IMR-90 (cell line): Measurements from ENCODE around the gene CD34. TPM values are rescaled to one million over a fixed set of nuclear protein-coding genes. Genes with fewer than 3 reads are reported as not detected.

Experiments
- ATAC-seq: fragments of 200-7000 bp; cut with Tn5 transposase; 2 replicates; pipeline ENCODE4 v1.9.1; 2020; ENCODE audit warnings: low read depth, mild to moderate bottlenecking, moderate library complexity
- BruUV-seq: library from RNA; stranded (reverse); fragments of 400-500 nt; replicated peaks from 2 replicates; lab custom pipeline; 2021; lab: Mats Ljungman, UMichigan
- CTCF ChIA-PET: fragments of 300-600 bp; formaldehyde crosslinking; extraction: SDS; loops from one replicate; lab custom pipeline; 2021; ENCODE audit warnings: antibody characterized with exemption; lab: Yijun Ruan, JAX
- POLR2A ChIA-PET: fragments of 300-600 bp; sonication (Branson Sonifier 250); formaldehyde crosslinking; loops from one replicate; lab custom pipeline; 2022; ENCODE audit warnings: antibody characterized with exemption; ENCODE audit not compliant: unreplicated experiment; lab: Charles Lee
- DNase-seq: peaks from one replicate; pipeline ENCODE4 v3.0.0; 2013
- H2AFZ ChIP-seq: replicated peaks from 2 replicates; pipeline ENCODE3; 2013; ENCODE audit warnings: low read length, mild to moderate bottlenecking; ENCODE audit not compliant: poor library complexity
- H2AK5ac ChIP-seq: 2 replicates; pipeline ENCODE4 v1.6.1; 2013; ENCODE audit warnings: low read depth, low read length, inconsistent platforms
- H2AK9ac ChIP-seq: replicated peaks from 2 replicates; pipeline ENCODE3; 2013; ENCODE audit warnings: mild to moderate bottlenecking, low read depth, low read length, moderate library complexity; ENCODE audit not compliant: poor library complexity
- H2BK120ac ChIP-seq: 2 replicates; pipeline ENCODE4 v1.6.1; 2013; ENCODE audit warnings: low read depth, low read length, inconsistent platforms
- H2BK15ac ChIP-seq: 3 replicates; pipeline ENCODE4 v1.6.1; 2013; ENCODE audit warnings: low read depth, low read length, inconsistent platforms
- H2BK20ac ChIP-seq: 2 replicates; pipeline ENCODE4 v1.6.1; 2013; ENCODE audit warnings: low read depth, mild to moderate bottlenecking, inconsistent platforms, low read length, moderate library complexity
- H2BK5ac ChIP-seq: 2 replicates; pipeline ENCODE4 v1.6.1; 2013; ENCODE audit warnings: mild to moderate bottlenecking, low read depth, low read length, inconsistent platforms; ENCODE audit not compliant: poor library complexity, severe bottlenecking
- H3K14ac ChIP-seq: replicated peaks from 2 replicates; pipeline ENCODE4 v1.6.1; 2013; ENCODE audit warnings: low read depth, low read length, inconsistent platforms
- H3K18ac ChIP-seq: 2 replicates; pipeline ENCODE4 v1.6.1; 2013; ENCODE audit warnings: low read depth, low read length, control low read depth
- H3K23ac ChIP-seq: 2 replicates; pipeline ENCODE4 v1.6.1; 2013; ENCODE audit warnings: low read depth, low read length, inconsistent platforms
- H3K27ac ChIP-seq: 2 replicates; pipeline ENCODE4 v1.5.1; 2013; ENCODE audit warnings: mild to moderate bottlenecking, control low read depth, low read length; ENCODE audit not compliant: insufficient read depth
- H3K27me3 ChIP-seq: 2 replicates; pipeline ENCODE4 v1.6.1; 2013; ENCODE audit warnings: low read length; ENCODE audit not compliant: control insufficient read depth, insufficient read depth
- H3K36me3 ChIP-seq: 2 replicates; pipeline ENCODE4 v1.6.1; 2013; ENCODE audit warnings: low read length, mixed read lengths; ENCODE audit not compliant: control insufficient read depth, insufficient read depth
- H3K4ac ChIP-seq: 2 replicates; pipeline ENCODE4 v1.6.1; 2013; ENCODE audit warnings: low read depth, low read length, inconsistent platforms
- H3K4me1 ChIP-seq: 2 replicates; pipeline ENCODE4 v1.6.1; 2013; ENCODE audit warnings: low read length, mixed read lengths; ENCODE audit not compliant: control insufficient read depth, insufficient read depth
- H3K4me2 ChIP-seq: 2 replicates; pipeline ENCODE4 v1.6.1; 2013; ENCODE audit warnings: low read depth, mild to moderate bottlenecking, control low read depth, low read length, moderate library complexity
- H3K4me3 ChIP-seq: 2 replicates; pipeline ENCODE4 v1.5.1; 2013; ENCODE audit warnings: low read depth, mild to moderate bottlenecking, control low read depth, low read length, moderate library complexity; ENCODE audit not compliant: insufficient read depth
- H3K56ac ChIP-seq: 2 replicates; pipeline ENCODE4 v1.6.1; 2013; ENCODE audit warnings: low read length, inconsistent platforms; ENCODE audit not compliant: insufficient read depth; ENCODE audit errors: extremely low read depth
- H3K79me1 ChIP-seq, 2 experiments: 2 replicates each; pipeline ENCODE4 v1.6.1; 2013; ENCODE audit warnings: low read length in 2 of 2, inconsistent platforms in 1 of 2, low read depth in 1 of 2
- H3K9ac ChIP-seq: 2 replicates; pipeline ENCODE4 v1.6.1; 2013; ENCODE audit warnings: low read depth, low read length, control low read depth
- H3K9me1 ChIP-seq: 2 replicates; pipeline ENCODE4 v1.6.1; 2013; ENCODE audit warnings: low read length, inconsistent platforms; ENCODE audit not compliant: insufficient read depth
- H3K9me3 ChIP-seq: 2 replicates; pipeline ENCODE4 v1.6.1; 2013; ENCODE audit warnings: low read length; ENCODE audit not compliant: control insufficient read depth, insufficient read depth
- H4K20me1 ChIP-seq: 2 replicates; pipeline ENCODE4 v1.6.1; 2013; ENCODE audit warnings: low read length, inconsistent platforms; ENCODE audit not compliant: insufficient read depth
- H4K5ac ChIP-seq: 2 replicates; pipeline ENCODE4 v1.6.1; 2013; ENCODE audit warnings: mild to moderate bottlenecking, low read depth, low read length, control low read depth
- H4K8ac ChIP-seq, 2 experiments: 2 replicates each; pipeline ENCODE4 v1.6.1; 2013; ENCODE audit warnings: low read depth in 2 of 2, low read length in 2 of 2, control low read depth in 1 of 2, inconsistent platforms in 1 of 2
- H4K91ac ChIP-seq: 2 replicates; pipeline ENCODE4 v1.6.1; 2013; ENCODE audit warnings: low read depth, low read length, inconsistent platforms; ENCODE audit not compliant: insufficient read depth
- BHLHE40 ChIP-seq: fragments of 150-350 bp; IDR thresholded peaks from 2 replicates; pipeline ENCODE4 v1.6.1; 2016; ENCODE audit warnings: mild to moderate bottlenecking, low read depth, low read length
- CEBPB ChIP-seq: IDR thresholded peaks from 2 replicates; pipeline ENCODE4 v1.6.1; 2012; ENCODE audit warnings: low read depth, low read length, improper control_type of control experiment
- CHD1 ChIP-seq: IDR thresholded peaks from 2 replicates; pipeline ENCODE4 v1.6.1; 2012; ENCODE audit warnings: low read depth, low read length, improper control_type of control experiment
- CTCF ChIP-seq: conservative IDR thresholded peaks from 2 replicates; pipeline ENCODE4 v1.5.1; 2012; ENCODE audit warnings: mild to moderate bottlenecking, low read depth, low read length, improper control_type of control experiment
- ELK1 ChIP-seq: fragments of 150-350 bp; IDR thresholded peaks from 2 replicates; pipeline ENCODE4 v1.6.1; 2016; ENCODE audit warnings: low read depth, mild to moderate bottlenecking, low read length, moderate library complexity, borderline replicate concordance
- MAFK ChIP-seq: IDR thresholded peaks from 2 replicates; pipeline ENCODE4 v1.6.1; 2012; ENCODE audit warnings: low read depth, low read length, improper control_type of control experiment
- MAZ ChIP-seq: IDR thresholded peaks from 2 replicates; pipeline ENCODE4 v1.6.1; 2012; ENCODE audit warnings: low read depth, mild to moderate bottlenecking, low read length, improper control_type of control experiment, moderate library complexity, borderline replicate concordance
- MXI1 ChIP-seq: IDR thresholded peaks from 2 replicates; pipeline ENCODE4 v1.6.1; 2012; ENCODE audit warnings: low read depth, mild to moderate bottlenecking, low read length, moderate library complexity, borderline replicate concordance
- NFE2L2 ChIP-seq: fragments of 150-350 bp; IDR thresholded peaks from 2 replicates; pipeline ENCODE4 v1.6.1; 2016; ENCODE audit warnings: low read depth, mild to moderate bottlenecking, low read length
- POLR2A ChIP-seq: IDR thresholded peaks from 2 replicates; pipeline ENCODE4 v1.6.1; 2012; ENCODE audit warnings: mild to moderate bottlenecking, low read depth, low read length
- RAD21 ChIP-seq: IDR thresholded peaks from 2 replicates; pipeline ENCODE4 v1.6.1; 2012; ENCODE audit warnings: low read length, improper control_type of control experiment
- RFX5 ChIP-seq: IDR thresholded peaks from 2 replicates; pipeline ENCODE4 v1.8.0; 2012; ENCODE audit warnings: low read depth, mild to moderate bottlenecking, low read length, moderate library complexity
- SMC3 ChIP-seq: fragments of 150-350 bp; IDR thresholded peaks from 2 replicates; pipeline ENCODE4 v1.6.1; 2016; ENCODE audit warnings: low read depth, mild to moderate bottlenecking, antibody characterized with exemption, low read length, moderate library complexity
- WGBS, 2 experiments: methylation state at CpG; one replicate each; pipeline versions ENCODE4 v1.1.5 to v1.1.7; 2013; ENCODE audit warnings: missing lambda C conversion rate in 2 of 2; ENCODE audit not compliant: insufficient read length in 1 of 2; ENCODE audit errors: extremely low coverage in 2 of 2; 5-methylcytosine and 5-hydroxymethylcytosine counted together
- dilution Hi-C: fragments of 300-500 bp; cut with HindIII; formaldehyde crosslinking; loops from one replicate; pipeline ENCODE4 v1.14.3; 2018; ENCODE audit warnings: low sequenced_read_pairs; ENCODE audit not compliant: unreplicated experiment
- in situ Hi-C: fragments of 300-500 bp; cut with MboI; formaldehyde crosslinking; loops from 3 replicates; pipeline ENCODE4 v1.14.3; 2019; ENCODE audit warnings: low sequenced_read_pairs, inconsistent platforms, mixed read lengths
- intact Hi-C: fragments of 100-400 bp; cut with micrococcal nuclease; formaldehyde crosslinking; loops from 2 replicates; pipeline ENCODE4 v1.10.0; 2022
- polyA plus RNA-seq, 3 experiments: library from polyadenylated mRNA; depleted of rRNA; stranded (reverse); fragments of >200 nt; gene quantifications; 2 replicates each; pipeline ENCODE4 v1.2.3, GENCODE V29; 2012; ENCODE audit warnings: low replicate concordance in 1 of 3
- total RNA-seq: library from RNA; depleted of rRNA; stranded (reverse); fragments of >200 nt; gene quantifications from 2 replicates; pipeline ENCODE4 v1.2.3, GENCODE V29; 2012
- TF ChIP-seq, protein P1 (sequence below): fragments of 150-350 bp; IDR thresholded peaks from 2 replicates; pipeline ENCODE4 v1.6.1; 2017; ENCODE audit warnings: mild to moderate bottlenecking, antibody characterized with exemption, low read length, low read depth

Gene CD34
- total and polyA plus RNA-seq, 2 of the 4 experiments (the other 2 are of a cell fraction), result 0.14 TPM; not detected in 1

DNA sequence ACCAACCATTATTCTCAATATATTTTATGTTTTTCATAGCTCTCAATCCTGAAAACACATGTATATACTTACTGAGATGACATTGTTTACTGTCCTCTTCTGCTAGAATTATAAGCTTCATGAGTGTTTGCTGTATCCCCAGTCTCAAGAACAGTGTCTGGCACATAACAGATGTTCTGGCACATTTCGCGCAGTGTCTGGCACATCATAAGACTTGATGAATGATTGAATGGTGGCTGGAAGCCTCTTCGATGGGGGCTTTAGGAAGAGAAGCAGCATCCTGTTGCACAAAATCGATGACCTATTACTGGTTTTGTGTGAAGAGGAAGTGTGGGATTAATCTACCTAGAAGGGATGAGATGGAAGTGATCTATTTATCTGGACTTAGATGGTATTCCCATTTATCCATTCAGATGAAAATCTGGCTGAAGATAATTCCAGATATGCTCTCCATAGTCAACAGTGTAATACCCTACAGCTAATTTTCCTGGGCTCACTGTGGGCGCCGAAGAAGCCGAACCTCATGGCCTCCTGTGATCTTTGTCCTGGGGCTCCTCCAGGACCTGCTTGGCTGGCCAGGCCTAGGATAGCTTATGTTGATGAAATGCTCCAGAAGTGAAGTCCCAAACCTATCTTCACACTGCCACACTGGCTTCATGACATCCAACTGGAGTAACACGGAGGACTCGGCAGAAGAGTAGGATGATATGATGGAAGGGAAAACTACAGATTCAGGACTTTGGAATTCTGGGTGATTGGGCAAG, 26.5 kb downstream of the CD34 start:
- no peak overlapping the region for H3K4me2 ChIP-seq
- in situ Hi-C loops, result loop anchor here (5.0 kb wide), 2 partner anchors 73 to 358 kb away; partner anchors contain the start of gene PLXNA2
- H2AK9ac ChIP-seq, result peak overlapping the region; percentile 47
- H2BK15ac ChIP-seq, result 0 out of 3 replicates have a peak overlapping the region, but pooled peaks have one; percentile 42
- H2AK5ac ChIP-seq, result peak overlapping the region; percentile 83; the same call in 1 of the 2 replicates
- no peaks in the 10 kb centered on the region for H3K79me1 ChIP-seq
- no peak overlapping the region for H3K4me3 ChIP-seq
- H2BK120ac ChIP-seq, result 0 out of 2 replicates have a peak overlapping the region, but pooled peaks have one; percentile 25
- BruUV-seq, result no TSS peak
- peak overlapping the region; percentile 72 to 92; a peak in 3 of 4 replicates for H4K8ac ChIP-seq
- H2AFZ ChIP-seq, result peak overlapping the region; percentile 88
- H3K9me3 ChIP-seq, result no peaks in the 10 kb centered on the region
- H3K9ac ChIP-seq, result no peak overlapping the region
- H3K4me1 ChIP-seq, result peaks cover 3% of the 10 kb centered on the region
- POLR2A ChIA-PET, result interaction anchor here (1.9 kb wide), 1 partner anchor 78 kb away, joined by 10 read pairs; no protein-coding TSS in a partner anchor
- H3K36me3 ChIP-seq, result no peaks in the 10 kb centered on the region
- H2BK20ac ChIP-seq, result no peak overlapping the region
- H3K18ac ChIP-seq, result no peak overlapping the region
- H4K20me1 ChIP-seq, result no peaks in the 10 kb centered on the region
- H4K5ac ChIP-seq, result no peak overlapping the region
- H3K4ac ChIP-seq, result 0 out of 2 replicates have a peak overlapping the region, but pooled peaks have one; percentile 11
- H3K27ac ChIP-seq, result no peak overlapping the region
- H3K23ac ChIP-seq, result no peak overlapping the region
- peaks cover 5% of the 10 kb centered on the region for H3K9me1 ChIP-seq
- CTCF ChIA-PET, result interaction anchor here (0.5 to 5.3 kb wide), 29 partner anchors 9 to 361 kb away, joined by 3 to 69 read pairs (median 5); no protein-coding TSS in a partner anchor
- H3K14ac ChIP-seq, result no peak overlapping the region
- no CpG with 5 or more reads among the region's 9 CpGs for WGBS, 2 experiments
- H4K91ac ChIP-seq, result peak overlapping the region; percentile 37
- H3K27me3 ChIP-seq, result peaks cover 6% of the 10 kb centered on the region; the same call in 1 of the 2 replicates
- no peak overlapping the region for H2BK5ac ChIP-seq
- dilution Hi-C loops, result no loop called here
- DNase-seq, result no peak
- no peak; the same call in 1 of the 2 replicates for ATAC-seq
- H3K56ac ChIP-seq, result no peak overlapping the region
- intact Hi-C loops, result loop anchor here (1.0 to 10.0 kb wide), 4 partner anchors 79 to 363 kb away; no protein-coding TSS in a partner anchor
- TF ChIP-seq BHLHE40 (no peak), MXI1 (no peak), RAD21 (no peak), CTCF (no peak), MAFK (no peak), NFE2L2 (no peak), ELK1 (no peak), RFX5 (no peak), POLR2A (no peak), MAZ (no peak), CHD1 (no peak), CEBPB (no peak), SMC3 (no peak)
- TF ChIP-seq, protein P1, sequence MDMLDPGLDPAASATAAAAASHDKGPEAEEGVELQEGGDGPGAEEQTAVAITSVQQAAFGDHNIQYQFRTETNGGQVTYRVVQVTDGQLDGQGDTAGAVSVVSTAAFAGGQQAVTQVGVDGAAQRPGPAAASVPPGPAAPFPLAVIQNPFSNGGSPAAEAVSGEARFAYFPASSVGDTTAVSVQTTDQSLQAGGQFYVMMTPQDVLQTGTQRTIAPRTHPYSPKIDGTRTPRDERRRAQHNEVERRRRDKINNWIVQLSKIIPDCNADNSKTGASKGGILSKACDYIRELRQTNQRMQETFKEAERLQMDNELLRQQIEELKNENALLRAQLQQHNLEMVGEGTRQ, result no peak
